Natural killer cell (primary cell): ENCODE measurements around the gene BRD2. TPM values are rescaled to one million over a fixed set of nuclear protein-coding genes. Genes with fewer than 3 reads are reported as not detected.
A peak's percentile ranks its signal among the peaks of the same experiment; 100 is the strongest.

Experiments used
- ATAC-seq, 3 donors: fragments of 150-1000 bp in 2 of 3; fragments of 200-7000 bp in 1 of 3; cut with Tn5 transposase; 1 replicate in 1 of 3; 2 replicates in 2 of 3; pipeline ENCODE4 v1.10.0; 2021; ENCODE audit warnings: mild to moderate bottlenecking in 2 of 3, moderate library complexity in 2 of 3
- DNase-seq, 2 donors: peaks; one replicate each; pipeline versions ENCODE4 v3.0.0 to v3.0.0-alpha.2; 2013 to 2021; ENCODE audit warnings: mixed read lengths in 1 of 2
- H3K27ac ChIP-seq: one replicate; pipeline ENCODE4 v1.5.1; 2013; ENCODE audit warnings: mild to moderate bottlenecking, low read length
- H3K27me3 ChIP-seq: one replicate; pipeline ENCODE4 v1.6.1; 2013; ENCODE audit warnings: low read length; ENCODE audit not compliant: control insufficient read depth, insufficient read depth
- H3K36me3 ChIP-seq: one replicate; pipeline ENCODE4 v1.6.1; 2013; ENCODE audit warnings: low read length; ENCODE audit not compliant: control insufficient read depth, insufficient read depth
- H3K4me1 ChIP-seq: one replicate; pipeline ENCODE4 v1.6.1; 2013; ENCODE audit warnings: low read length; ENCODE audit not compliant: control insufficient read depth, insufficient read depth
- H3K4me3 ChIP-seq: one replicate; pipeline ENCODE4 v1.5.1; 2013; ENCODE audit warnings: low read length
- H3K9me3 ChIP-seq: one replicate; pipeline ENCODE4 v1.6.1; 2013; ENCODE audit warnings: low read length; ENCODE audit not compliant: control insufficient read depth, insufficient read depth
- H3K27ac Mint-ChIP-seq, 2 donors: one replicate each; pipeline ENCODE4 v1.8.0; 2022; ENCODE audit warnings: mild to moderate bottlenecking in 2 of 2, mixed read lengths in 2 of 2, moderate library complexity in 1 of 2
- H3K27me3 Mint-ChIP-seq, 2 donors: one replicate each; pipeline ENCODE4 v1.8.0; 2022; ENCODE audit warnings: low read depth in 2 of 2, mixed read lengths in 2 of 2
- H3K36me3 Mint-ChIP-seq: one replicate; pipeline ENCODE4 v1.8.0; 2022; ENCODE audit warnings: mixed read lengths
- H3K4me1 Mint-ChIP-seq, 2 donors: one replicate each; pipeline ENCODE4 v1.8.0; 2022; ENCODE audit warnings: mixed read lengths in 2 of 2
- H3K4me3 Mint-ChIP-seq: one replicate; pipeline ENCODE4 v1.8.0; 2022; ENCODE audit warnings: mild to moderate bottlenecking, moderate library complexity, mixed read lengths
- H3K9me3 Mint-ChIP-seq, 2 donors: one replicate each; pipeline ENCODE4 v1.8.0; 2022; ENCODE audit warnings: mixed read lengths in 2 of 2
- WGBS: methylation state at CpG from one replicate; pipeline ENCODE4 v1.1.7; 2013; ENCODE audit warnings: missing lambda C conversion rate; ENCODE audit not compliant: insufficient coverage; 5-methylcytosine and 5-hydroxymethylcytosine counted together
- intact Hi-C: fragments of 100-400 bp; cut with micrococcal nuclease; formaldehyde crosslinking; loops from one replicate; pipeline ENCODE4 v1.14.2; 2022
- total RNA-seq, 4 donors: library from RNA; stranded (reverse); fragments of 120-200 nt in 1 of 4; gene quantifications; one replicate each; pipeline versions ENCODE4 v1.2.3 to v1.2.4, GENCODE V29; 2013 to 2022
- TF ChIP-seq, protein P1 (sequence below): fragments of 200-600 bp; IDR thresholded peaks from one replicate; pipeline ENCODE4 v1.8.0; 2022; ENCODE audit warnings: antibody characterized with exemption

Gene BRD2
- total RNA-seq, 3 donors from 2014 or later (not counting 1 experiment from before 2014, with no cell fraction given) = 653 to 886 (median 714) TPM

DNA sequence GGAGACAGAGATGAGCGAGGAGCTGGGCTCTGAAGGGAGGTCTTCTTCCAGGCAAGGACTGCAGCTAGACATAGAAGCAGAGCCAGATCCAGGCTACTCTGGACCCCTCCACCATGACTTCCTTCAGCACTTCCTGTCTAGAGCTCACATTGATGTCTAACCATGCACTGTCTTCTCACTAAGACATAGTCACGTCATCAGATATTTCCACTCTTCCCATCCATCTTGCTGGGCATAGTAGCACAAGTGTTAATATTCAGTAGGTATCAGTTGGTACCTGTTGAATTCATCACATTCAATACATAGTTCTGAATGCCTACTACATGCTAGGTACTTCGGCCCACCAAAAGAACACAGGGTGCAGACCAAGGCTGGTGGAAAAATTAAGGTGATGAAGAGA lies 18.4 kb upstream of the BRD2 start:
- H3K4me1 ChIP-seq = peaks cover 50% of the 10 kb centered on the region
- ATAC-seq (no peak), DNase-seq (peak in 1 of 2 donors; percentile 24)
- intact Hi-C loops = no loop called here
- no peaks in the 10 kb centered on the region for H3K9me3 ChIP-seq
- no peak overlapping the region for H3K27ac ChIP-seq
- no peaks in the 10 kb centered on the region for H3K9me3 Mint-ChIP-seq
- no peak overlapping the region for H3K4me3 Mint-ChIP-seq
- H3K36me3 ChIP-seq = no peaks in the 10 kb centered on the region
- H3K27ac Mint-ChIP-seq = no peak overlapping the region
- H3K27me3 Mint-ChIP-seq = no peaks in the 10 kb centered on the region
- H3K27me3 ChIP-seq = no peaks in the 10 kb centered on the region
- 72% methylated on average over 3 of the region's 3 CpGs for WGBS
- no peak overlapping the region for H3K4me3 ChIP-seq
- peaks cover 36 to 42% of the 10 kb centered on the region in 2 donors for H3K4me1 Mint-ChIP-seq
- TF ChIP-seq, protein P1, sequence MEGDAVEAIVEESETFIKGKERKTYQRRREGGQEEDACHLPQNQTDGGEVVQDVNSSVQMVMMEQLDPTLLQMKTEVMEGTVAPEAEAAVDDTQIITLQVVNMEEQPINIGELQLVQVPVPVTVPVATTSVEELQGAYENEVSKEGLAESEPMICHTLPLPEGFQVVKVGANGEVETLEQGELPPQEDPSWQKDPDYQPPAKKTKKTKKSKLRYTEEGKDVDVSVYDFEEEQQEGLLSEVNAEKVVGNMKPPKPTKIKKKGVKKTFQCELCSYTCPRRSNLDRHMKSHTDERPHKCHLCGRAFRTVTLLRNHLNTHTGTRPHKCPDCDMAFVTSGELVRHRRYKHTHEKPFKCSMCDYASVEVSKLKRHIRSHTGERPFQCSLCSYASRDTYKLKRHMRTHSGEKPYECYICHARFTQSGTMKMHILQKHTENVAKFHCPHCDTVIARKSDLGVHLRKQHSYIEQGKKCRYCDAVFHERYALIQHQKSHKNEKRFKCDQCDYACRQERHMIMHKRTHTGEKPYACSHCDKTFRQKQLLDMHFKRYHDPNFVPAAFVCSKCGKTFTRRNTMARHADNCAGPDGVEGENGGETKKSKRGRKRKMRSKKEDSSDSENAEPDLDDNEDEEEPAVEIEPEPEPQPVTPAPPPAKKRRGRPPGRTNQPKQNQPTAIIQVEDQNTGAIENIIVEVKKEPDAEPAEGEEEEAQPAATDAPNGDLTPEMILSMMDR = no peak
- H3K36me3 Mint-ChIP-seq = no peaks in the 10 kb centered on the region

DNA sequence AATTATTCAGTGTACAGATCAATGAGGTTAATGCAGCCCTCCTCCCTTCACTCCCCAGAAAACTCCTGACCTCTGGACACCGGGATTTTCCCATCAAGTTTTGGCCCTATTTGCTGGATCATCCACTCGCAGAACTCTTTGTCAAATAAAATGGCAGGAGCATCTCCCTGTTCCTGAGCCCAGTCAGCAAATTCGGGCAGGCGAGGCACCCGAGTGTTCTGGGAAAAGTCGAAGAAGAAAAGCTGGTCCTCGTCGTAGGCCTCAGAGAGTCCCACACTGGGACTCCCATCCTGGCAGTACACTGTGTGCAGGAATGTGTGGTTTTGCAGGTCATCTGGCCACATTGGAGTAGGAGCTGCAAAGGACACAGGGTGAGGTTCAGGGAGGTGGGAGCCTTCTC lies 17.9 kb upstream of the BRD2 start:
- TF ChIP-seq, protein P1 = no peak
- peak overlapping the region; percentile 6 for H3K4me3 ChIP-seq
- DNase-seq (no peak), ATAC-seq (no peak)
- Mint-ChIP-seq H3K4me3 (no peak overlapping the region), H3K4me1 (peaks cover 31 to 38% of the 10 kb centered on the region in 2 donors), H3K27me3 (no peaks in the 10 kb centered on the region), H3K9me3 (no peaks in the 10 kb centered on the region), H3K36me3 (no peaks in the 10 kb centered on the region), H3K27ac (no peak overlapping the region)
- H3K27me3 ChIP-seq = no peaks in the 10 kb centered on the region
- intact Hi-C loops = no loop called here
- no peak overlapping the region for H3K27ac ChIP-seq
- H3K36me3 ChIP-seq = no peaks in the 10 kb centered on the region
- peaks cover 46% of the 10 kb centered on the region for H3K4me1 ChIP-seq
- WGBS = 95% methylated on average over 8 of the region's 8 CpGs
- H3K9me3 ChIP-seq = no peaks in the 10 kb centered on the region

DNA sequence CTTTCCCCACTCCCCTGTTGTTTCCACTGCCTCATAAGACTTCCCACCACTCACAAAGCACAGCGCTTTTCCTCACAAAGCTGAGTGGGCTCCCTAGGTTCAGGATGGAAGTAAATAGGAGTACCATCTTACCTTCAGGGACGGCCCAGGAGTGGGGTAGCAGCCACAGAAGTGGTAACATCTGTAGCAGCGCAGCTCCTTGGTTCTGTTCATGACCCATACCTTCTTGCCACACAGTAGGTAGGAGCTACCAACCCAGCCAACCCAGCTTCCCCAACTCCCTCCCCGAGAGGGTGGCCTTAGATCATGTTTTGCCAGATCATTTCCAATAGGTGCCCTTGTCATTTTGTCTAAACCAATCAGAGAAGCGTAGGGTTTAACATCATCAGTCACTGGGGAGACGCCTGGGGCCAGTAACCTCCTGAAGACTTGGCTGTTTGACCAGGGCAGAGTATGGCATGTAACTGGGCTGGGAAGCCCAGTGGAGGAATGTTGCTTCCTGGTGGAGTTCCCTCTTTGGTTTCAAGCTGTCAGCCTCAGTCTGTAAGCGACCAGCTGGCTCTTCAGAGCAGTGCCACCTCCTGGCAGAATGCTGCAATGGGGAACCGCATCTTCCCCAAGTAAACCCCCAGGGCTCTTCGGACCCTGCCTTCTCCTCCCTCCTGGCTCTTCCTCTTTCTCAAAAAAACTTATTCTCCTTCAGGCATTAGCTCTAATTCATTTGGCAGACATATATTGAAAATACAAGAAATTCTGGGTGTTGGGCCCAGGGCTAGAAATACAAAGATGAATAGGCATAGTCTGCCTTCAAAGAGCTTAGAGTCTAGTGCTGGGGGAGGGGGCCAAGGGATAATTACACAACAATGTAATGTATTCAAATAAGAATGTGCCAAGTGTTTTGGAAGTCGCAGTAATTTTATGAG lies 15.3 kb upstream of the BRD2 start, which contains the start of gene HLA-DMA:
Gene HLA-DMA, minus strand, starts transcription at position 281 of the 923 bp plus-strand sequence. Its CDS starts 61 bp downstream, at position 220.
- Histone ChIP-seq H3K4me1 (peaks cover 44% of the 10 kb centered on the region), H3K27ac (peak within 1 kb of the TSS; percentile 77)
- peaks cover 31 to 32% of the 10 kb centered on the region in 2 donors for H3K4me1 Mint-ChIP-seq

More for the DNA sequence above, 15.3 kb upstream of the BRD2 start, which contains the start of gene HLA-DMA:
- Mint-ChIP-seq H3K9me3 (no peaks in the 10 kb centered on the region), H3K4me3 (peak within 1 kb of the TSS; percentile 85), H3K36me3 (no peaks in the 10 kb centered on the region), H3K27me3 (no peaks in the 10 kb centered on the region), H3K27ac (peak within 1 kb of the TSS; percentile 87 to 92)
- ATAC-seq (peak; percentile 97 to 99 (median 97)), DNase-seq (peak; percentile 67 to 91)
- no peaks in the 10 kb centered on the region for H3K36me3 ChIP-seq
- intact Hi-C loops = loop anchor here (1.0 to 2.0 kb wide), 3 partner anchors 15 to 68 kb away; partner anchors contain the start of gene BRD2
- no peaks in the 10 kb centered on the region for H3K9me3 ChIP-seq
- 15% methylated on average over 10 of the region's 10 CpGs for WGBS
- peak within 1 kb of the TSS; percentile 50 for H3K4me3 ChIP-seq
- no peaks in the 10 kb centered on the region for H3K27me3 ChIP-seq
- TF ChIP-seq, protein P1 = peak; percentile 91
